Measurements from ENCODE around the gene POTEJ.
"Not testable (repeated sequence)": the region's sequence is repeated elsewhere in the genome, so short reads cannot be mapped to it uniquely, and the experiment has no call there.

POTEJ gene

GRCh38 chr2:130611140-130611539 is at the start of gene POTEJ:
POTEJ (plus strand) TSS chr2:130611440; CDS start chr2:130611533, 93 bp downstream.
- not testable (repeated sequence) for DNase-seq

GRCh38 chr2:130566165-130566564 is 45.1 kb upstream of the POTEJ start:
- not testable (repeated sequence) for DNase-seq

- DNase-seq, result not testable (repeated sequence)
Observed at GRCh38 chr2:130571929-130572328, 39.3 kb upstream of the POTEJ start.

- DNase-seq, result not testable (repeated sequence)
Observed at GRCh38 chr2:130574230-130574629, 37.0 kb upstream of the POTEJ start.

- DNase-seq, result not testable (repeated sequence)
Observed at GRCh38 chr2:130576209-130576784, 34.9 kb upstream of the POTEJ start.

GRCh38 chr2:130577559-130577958 is 33.7 kb upstream of the POTEJ start:
- not testable (repeated sequence) for DNase-seq

GRCh38 chr2:130579121-130579520 is 32.1 kb upstream of the POTEJ start:
- DNase-seq, result not testable (repeated sequence)

GRCh38 chr2:130581491-130581890 is 29.7 kb upstream of the POTEJ start:
- not testable (repeated sequence) for DNase-seq

GRCh38 chr2:130582970-130583369 is 28.3 kb upstream of the POTEJ start:
- not testable (repeated sequence) for DNase-seq

- DNase-seq, result not testable (repeated sequence)
Observed at GRCh38 chr2:130583582-130583981, 27.7 kb upstream of the POTEJ start.

GRCh38 chr2:130584726-130585125 is 26.5 kb upstream of the POTEJ start:
- DNase-seq, result not testable (repeated sequence)

- not testable (repeated sequence) for DNase-seq
Observed at GRCh38 chr2:130588688-130589458, 22.4 kb upstream of the POTEJ start.

- DNase-seq, result not testable (repeated sequence)
Observed at GRCh38 chr2:130590170-130590841, 20.9 kb upstream of the POTEJ start.

GRCh38 chr2:130590842-130591359 is 20.3 kb upstream of the POTEJ start:
- not testable (repeated sequence) for DNase-seq

- not testable (repeated sequence) for DNase-seq
Observed at GRCh38 chr2:130592791-130593414, 18.3 kb upstream of the POTEJ start.

- not testable (repeated sequence) for DNase-seq
Observed at GRCh38 chr2:130594011-130594410, 17.2 kb upstream of the POTEJ start.

- not testable (repeated sequence) for DNase-seq
Observed at GRCh38 chr2:130596757-130597156, 14.5 kb upstream of the POTEJ start.

- not testable (repeated sequence) for DNase-seq
Observed at GRCh38 chr2:130597994-130598393, 13.2 kb upstream of the POTEJ start.

- not testable (repeated sequence) for DNase-seq
Observed at GRCh38 chr2:130598463-130598862, 12.8 kb upstream of the POTEJ start.

GRCh38 chr2:130599393-130599792 is 11.8 kb upstream of the POTEJ start, which contains the start of gene CFC1:
CFC1 (minus strand) TSS chr2:130599575; CDS start chr2:130599287, 288 bp downstream.
- DNase-seq, result not testable (repeated sequence)

GRCh38 chr2:130599926-130600325 is 11.3 kb upstream of the POTEJ start:
- not testable (repeated sequence) for DNase-seq

- DNase-seq, result not testable (repeated sequence)
Observed at GRCh38 chr2:130601648-130602302, 9.5 kb upstream of the POTEJ start.
